GM21737 (cell line): Measurements from ENCODE around the gene MASP1.

Experiments used
- ATAC-seq: cut with Tn5 transposase; IDR thresholded peaks from one replicate; pipeline ENCODE4 v1.9.1; 2021; ENCODE audit warnings: mild to moderate bottlenecking, moderate library complexity; ENCODE audit not compliant: unreplicated experiment

The MASP1 gene, protein sequence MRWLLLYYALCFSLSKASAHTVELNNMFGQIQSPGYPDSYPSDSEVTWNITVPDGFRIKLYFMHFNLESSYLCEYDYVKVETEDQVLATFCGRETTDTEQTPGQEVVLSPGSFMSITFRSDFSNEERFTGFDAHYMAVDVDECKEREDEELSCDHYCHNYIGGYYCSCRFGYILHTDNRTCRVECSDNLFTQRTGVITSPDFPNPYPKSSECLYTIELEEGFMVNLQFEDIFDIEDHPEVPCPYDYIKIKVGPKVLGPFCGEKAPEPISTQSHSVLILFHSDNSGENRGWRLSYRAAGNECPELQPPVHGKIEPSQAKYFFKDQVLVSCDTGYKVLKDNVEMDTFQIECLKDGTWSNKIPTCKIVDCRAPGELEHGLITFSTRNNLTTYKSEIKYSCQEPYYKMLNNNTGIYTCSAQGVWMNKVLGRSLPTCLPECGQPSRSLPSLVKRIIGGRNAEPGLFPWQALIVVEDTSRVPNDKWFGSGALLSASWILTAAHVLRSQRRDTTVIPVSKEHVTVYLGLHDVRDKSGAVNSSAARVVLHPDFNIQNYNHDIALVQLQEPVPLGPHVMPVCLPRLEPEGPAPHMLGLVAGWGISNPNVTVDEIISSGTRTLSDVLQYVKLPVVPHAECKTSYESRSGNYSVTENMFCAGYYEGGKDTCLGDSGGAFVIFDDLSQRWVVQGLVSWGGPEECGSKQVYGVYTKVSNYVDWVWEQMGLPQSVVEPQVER

DNA sequence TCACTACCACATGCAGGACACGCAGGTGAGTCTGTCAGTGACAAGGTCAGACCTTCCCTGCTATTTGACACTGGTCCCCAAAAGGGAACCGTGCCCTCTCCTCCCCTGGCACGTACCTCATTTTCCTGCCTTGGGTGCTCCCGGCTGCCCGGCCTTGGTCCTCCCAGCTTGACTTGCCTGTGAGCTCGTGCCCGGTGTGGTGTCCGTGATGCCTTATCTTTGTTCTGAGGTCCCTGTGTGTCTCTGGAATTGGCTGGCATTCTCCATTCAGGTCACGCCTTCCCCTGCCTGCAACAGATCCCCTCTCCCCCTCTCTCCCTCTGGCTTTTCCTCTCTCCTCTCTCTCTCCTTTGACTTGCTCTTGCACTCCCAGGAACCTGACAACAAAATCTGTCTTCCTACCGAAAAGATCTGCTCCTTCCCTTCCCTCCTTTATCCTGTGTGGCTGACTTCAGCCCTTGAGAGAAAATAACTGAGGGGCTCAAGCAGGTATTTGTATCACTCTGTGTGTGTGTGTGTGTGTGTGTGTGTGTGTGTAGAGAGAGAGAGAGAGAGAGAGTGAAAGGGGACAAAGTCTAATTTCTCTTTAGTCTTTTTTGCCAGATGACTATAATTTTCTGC, at the start of gene MASP1:
Gene MASP1, minus strand, starts transcription at position 226 of the 621 bp plus-strand sequence. Its CDS starts 105 bp downstream, at position 121.
- ATAC-seq, result no peak

DNA sequence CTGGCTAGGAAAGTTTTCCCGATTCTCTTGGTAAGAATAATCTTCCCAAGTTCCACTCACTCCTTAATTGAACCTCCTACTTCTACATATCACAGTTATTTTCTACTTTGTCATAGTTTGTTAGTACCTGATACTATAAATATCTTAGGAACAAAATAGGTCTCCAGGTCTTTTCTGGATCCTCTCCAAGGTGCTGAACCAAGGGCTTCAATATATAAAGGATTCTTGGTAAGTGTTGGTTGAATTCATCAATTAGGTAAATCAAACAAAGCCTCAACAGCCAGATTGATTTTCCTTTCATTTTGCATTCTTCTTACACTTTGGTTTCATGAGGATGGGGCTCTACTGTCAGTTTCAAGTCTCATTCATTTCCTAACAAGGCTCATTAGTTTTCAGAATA, 49.0 kb upstream of the MASP1 start:
- no peak for ATAC-seq

DNA sequence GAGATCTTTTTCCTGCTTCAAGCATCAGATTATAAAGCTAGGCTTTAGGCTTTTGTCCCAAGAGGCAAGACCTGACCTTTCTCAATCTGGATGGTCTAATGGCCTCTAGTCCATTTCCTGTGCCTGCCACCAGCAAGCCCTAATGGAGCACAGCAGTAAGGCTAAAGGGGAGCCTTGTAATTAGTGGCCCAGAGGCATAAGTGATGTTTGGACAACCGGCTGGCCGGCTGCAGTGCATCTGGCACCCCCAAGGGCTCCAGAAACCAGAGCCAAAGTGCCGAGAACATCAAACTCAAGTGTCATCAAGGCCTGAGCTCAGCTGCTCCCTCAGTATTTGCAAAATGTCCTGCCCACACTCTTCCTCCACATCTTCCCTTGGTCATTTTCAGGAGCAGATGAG, 44.8 kb upstream of the MASP1 start:
- ATAC-seq, result no peak

DNA sequence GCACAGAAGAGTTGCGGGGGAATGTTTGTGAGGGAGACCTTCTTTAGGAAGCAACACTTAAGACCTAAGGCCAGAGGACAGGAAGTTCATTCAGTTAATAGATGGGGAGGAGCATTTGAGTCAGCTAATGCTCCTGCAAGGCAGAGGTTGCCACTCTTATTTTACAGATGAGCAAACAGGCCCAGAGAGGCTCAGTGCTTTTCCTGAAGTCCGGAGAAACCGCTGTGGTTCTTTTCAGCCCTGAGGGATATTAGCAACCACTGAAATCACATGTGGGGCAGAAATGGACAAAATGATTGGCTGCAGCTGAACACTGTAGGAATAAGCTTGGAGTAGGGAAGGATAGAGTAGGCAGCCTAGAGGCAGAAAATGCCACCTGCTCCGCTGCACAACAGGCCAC, 43.4 kb upstream of the MASP1 start:
- no peak for ATAC-seq

DNA sequence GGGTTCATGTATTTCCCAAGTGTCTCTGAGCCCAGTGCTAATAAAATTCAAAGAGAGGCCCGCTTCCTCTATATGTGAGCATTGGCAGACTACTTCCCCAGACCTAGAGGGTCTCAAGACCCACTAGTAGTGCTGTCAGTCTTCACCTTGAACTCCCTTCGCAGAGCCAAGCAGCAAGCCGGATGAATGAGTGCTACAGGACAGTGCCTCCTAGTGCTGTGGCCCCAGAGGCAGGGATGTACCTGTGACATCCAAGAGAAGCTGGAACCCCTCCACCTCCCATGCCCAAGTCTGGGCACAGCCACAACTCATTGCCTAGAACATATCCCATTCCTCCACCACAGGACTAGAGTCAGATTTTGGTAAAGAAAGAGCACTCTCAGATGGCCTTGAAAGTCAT, 37.2 kb upstream of the MASP1 start:
- ATAC-seq, result no peak

DNA sequence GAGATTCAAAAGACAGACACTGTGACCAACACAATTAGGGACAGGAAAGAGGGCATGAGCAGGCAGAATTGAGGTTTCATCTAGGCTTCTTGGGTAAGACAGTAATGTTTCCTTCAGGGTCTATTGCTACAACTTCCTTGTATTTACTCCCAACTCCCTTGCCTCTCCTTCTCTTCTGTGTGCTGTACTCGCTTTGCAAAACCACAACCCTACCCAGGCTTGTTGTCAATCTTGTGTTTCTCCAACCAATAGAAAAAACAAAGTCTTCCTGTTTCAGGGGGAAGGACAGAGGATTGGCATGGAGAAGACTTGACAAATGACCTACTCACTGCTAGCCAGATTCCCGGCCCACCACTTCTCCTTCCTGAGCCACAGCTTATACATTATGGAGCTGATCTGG, 36.3 kb upstream of the MASP1 start:
- ATAC-seq, result no peak

DNA sequence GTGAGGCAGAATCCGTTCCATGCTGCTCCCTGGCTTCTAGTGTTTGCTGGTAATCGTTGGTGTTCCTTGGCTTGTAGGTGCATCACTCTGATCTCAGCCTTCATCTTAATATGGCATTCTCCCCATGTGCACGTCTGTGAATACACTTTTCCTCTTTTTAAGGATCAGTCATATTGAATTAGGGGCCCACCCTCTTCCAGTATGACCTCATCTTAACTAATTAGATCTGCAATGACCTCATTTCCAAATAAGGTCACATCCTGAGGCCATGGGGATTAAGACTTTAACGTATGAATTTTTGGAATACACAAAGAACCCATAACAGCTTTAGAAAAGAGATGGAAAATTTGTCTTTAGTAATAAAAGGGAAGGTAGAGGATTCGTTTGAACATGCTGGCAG, 34.1 kb upstream of the MASP1 start:
- no peak for ATAC-seq

DNA sequence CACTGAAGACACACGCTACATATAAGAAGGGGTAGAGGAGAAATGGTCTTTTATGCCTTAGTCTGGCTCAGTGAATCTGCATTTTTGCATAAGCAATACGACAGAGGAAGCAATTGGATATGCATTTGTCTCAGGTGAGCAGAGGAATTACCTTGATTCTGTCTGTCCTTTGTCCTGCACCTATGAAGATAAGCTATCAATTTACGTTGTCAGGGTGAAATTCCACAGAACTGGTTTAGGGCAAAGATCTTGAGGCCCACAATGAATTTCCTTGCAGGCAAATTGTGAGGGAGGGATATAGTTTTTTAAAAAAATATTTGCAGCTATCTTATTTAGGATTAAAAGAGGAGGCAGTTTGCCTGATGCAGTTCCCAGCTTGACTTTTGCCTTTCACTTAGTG, 31.6 kb upstream of the MASP1 start:
- no peak for ATAC-seq

DNA sequence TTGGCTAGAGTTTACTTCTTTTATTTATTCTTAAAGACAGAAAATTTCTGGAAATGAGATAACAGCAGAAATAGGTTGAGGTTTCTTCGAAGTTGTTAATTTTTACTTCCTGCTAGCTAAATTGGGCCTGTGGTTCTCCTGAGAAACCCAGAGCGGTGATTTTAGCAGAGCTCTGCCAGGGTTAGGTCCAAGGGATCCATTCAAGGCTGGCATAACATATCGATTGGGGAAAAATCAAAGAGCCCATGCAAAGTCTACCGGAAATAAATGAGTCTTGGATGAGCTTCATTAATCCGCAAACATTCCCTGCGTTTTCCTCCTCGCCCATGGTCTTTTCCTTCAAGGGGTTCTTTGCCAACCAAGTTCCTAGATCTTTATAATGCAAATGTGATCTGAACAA, 30.8 kb upstream of the MASP1 start:
- no peak for ATAC-seq

DNA sequence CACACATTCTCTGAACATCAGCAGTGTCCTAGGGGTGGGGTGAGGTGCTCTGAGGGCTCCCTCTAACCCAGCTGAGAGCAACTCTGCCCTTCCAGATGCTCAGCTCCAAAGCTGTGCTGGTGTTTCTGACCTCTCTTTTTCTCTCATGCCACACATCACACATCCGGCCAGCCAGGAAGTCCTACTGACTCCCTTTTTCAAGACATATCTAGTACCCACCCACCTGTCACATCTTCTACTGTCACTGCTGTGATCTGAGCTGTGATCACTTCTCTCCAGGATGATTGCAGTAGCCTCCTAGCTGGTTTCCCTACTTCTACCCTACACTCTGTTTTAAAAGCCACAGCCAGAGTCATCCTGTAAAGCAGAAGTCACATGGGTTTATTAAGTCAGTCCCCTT, 30.2 kb upstream of the MASP1 start:
- no peak for ATAC-seq

DNA sequence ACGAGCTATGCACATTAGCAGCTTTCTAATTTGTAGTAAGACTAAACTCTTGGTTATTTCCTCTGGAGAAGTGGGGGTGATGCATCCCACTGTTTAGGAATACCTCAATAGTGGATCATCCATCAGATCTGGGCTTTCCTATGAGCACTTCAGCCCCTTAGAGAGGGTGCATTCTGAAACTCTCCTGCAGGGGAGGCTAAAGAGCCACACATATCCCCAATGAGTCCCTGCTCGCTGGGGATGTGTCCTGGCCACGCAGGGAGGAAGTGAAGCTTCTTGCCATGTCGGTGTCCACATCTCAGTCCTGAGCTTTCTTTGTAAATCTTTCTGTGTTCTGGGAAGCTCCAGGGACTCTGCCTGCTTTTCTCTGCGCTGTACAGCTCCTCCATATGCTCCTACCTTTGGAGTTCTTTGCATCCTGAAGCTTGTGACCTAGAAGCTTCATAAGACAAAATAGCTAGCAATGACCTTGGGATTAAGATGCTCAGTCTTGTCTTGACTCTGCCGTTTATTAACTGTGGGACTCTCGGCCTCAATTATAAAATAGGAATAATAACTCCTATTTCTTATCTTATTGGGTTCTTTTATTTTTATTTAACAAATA, 28.3 kb upstream of the MASP1 start:
- peak; percentile 84 for ATAC-seq

DNA sequence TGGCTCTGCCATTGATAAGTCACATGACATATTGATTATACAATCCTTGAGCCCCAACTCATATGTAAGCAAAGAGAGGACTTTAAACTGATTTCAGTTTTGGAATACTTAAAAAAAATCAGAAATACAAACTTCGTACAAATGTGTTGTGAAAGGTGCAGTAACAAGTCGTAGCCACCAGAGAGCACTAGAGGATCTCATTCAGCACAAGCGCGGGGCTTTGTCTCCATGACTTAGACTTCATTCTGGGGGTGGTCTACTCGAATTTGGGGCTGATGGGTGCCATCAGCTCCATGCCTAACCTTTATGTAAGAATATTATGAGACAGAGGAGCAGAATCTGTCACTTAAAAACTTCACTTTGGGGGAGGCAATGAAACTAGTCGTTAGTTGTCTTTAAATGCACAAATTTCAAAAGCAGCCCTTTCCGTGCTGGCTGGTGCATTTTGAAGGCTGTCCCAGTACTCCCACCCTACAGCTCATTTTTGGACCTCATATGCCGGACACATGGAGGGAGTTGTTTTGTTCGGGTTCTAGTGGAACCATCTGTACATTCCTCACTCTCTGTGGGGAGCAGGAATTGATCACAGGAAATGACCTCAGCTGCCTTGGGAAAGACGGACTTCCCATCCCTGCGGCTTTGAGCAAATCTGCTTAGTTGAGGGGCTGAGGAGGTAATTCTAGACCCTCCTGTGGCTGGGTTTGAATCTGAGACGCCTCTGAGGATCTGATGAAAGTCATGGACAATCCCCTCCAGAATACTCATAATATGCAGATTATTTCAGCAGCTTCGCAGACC, 27.5 kb upstream of the MASP1 start:
- ATAC-seq, result no peak

DNA sequence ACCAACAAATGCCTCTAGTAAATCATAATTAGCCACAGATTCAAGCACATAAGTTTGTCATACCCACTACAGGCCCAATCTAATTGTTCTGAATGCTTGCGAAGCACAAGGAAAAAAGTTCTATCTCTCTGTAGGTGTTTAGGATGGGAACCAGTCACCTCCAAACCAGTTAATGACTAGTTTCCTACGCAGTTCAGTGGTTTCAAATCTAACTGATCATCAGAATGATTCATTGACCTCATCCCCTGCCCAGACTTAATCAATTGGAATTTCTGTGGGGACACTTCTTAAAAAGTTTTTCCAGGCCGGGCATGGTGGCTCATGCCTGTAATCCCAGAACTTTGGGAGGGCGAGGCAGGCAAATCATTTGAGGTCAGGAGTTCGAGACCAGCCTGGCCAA, 24.3 kb upstream of the MASP1 start:
- no peak for ATAC-seq

DNA sequence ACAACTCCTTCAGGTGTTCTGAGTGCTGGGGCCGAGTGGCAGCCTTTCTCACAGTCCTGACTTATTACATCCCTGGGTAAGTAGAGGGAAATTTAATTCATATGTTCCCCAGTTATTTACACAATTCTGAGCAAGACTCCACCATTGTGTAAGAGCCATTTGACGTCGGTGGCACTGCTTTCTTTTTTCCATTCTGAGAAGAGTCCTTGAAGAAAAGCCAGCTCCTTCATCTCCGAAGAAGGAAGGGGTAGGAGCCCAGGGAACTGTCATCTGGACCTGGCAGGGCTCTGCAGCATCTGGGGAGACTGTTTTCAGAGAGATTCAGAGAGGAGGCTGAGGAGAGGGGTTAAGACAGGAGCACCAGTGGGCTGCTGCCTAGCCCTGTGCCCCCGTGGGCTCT, 22.6 kb upstream of the MASP1 start:
- ATAC-seq, result no peak

DNA sequence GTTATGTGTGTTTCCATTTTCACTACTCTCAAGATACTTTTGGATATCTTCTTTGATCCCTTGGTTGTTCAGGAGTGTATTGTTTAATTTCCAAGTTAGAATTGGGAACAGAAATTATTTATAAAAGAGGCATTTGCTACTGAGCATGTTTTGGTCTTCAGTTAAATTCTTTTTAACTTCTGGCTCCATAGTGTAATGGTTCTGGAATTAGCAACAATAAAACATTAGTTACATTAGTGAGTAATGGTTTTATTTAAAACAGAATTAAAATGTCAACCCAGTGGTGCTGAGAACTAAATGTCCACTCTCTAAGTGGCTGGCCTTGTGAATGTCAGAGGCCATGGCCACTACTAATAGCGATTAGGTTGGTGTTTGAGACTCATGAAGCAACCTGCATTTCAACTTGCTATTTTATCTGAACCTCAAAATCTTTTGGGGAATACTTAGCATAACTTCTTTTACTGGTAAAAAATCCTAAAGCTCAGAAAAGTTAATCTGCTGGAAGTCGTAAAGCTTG, 19.5 kb upstream of the MASP1 start:
- ATAC-seq, result no peak

DNA sequence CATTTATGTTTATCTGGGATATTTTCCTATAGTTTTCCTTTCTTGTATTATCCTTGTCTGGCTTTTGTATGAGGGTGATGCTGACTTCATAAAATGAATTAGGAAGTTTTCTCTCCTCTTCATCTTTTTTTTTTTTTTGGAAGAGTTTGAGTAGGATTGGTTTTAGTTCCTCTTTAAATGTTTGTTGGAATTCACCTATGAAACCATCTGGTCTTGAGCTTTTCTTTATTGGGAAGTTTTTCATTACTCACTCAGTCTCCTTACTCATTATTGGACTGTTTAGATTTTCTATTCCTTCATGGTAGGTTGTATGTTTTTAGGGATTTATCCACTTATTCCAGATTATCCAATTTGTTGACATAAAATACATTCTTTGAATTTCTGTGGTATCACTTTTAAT, 18.7 kb upstream of the MASP1 start:
- ATAC-seq, result no peak

DNA sequence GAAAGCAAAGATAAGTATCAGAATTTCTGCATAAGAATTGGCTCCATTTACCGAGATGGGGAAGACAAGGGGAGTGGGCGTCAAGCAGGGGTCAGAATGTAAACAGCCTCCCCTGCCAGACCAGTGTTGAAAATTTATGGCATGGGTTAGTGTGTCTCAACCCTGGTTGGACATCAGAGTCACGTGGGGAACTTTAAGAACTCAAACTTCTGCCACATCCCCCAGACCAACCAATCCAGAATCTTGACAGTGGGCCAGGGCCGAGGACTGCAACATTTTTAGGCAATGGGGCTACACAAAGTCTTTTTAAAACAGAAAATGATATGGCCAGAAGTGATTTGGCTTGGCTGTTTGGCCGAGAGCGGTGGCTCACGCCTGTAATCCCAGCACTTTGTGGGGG, 14.3 kb upstream of the MASP1 start:
- no peak for ATAC-seq

DNA sequence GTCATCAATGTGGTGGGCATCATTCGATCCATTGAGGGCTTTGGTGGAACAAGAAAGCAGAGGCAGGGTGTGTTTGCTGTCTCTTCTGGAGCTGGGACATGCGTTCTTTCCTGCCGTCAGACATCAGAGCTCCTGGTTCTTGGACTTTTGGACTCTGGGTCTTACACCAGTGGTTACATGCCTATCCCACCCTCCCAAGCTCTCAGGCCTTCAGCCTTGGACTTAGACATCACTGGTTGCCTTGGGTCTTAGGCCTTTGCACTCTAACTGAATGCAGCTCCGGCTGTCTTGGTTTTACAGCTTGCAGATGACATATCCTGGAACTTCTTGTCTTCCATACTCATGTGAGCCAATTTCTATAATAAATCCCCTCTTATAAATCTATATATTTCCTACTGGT, 8.1 kb upstream of the MASP1 start:
- ATAC-seq, result no peak

DNA sequence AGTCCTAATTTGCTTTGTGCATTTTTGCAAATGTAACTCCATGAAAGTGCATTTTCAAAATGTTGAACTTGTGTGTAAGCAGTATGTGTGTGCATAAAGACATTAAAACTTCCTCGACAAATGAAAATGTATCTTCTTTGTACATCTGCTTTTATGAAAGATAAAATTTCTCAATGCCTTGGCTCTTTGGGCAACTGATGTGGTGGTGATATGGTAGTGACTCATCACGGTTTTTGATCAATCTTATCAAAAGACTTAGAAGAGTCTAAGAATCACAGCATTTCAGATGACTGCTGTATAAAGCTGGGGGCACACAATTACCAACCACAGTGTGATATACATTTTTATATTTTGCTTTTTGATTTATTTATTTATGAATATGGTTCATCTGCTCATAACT, 5.4 kb upstream of the MASP1 start:
- no peak for ATAC-seq

DNA sequence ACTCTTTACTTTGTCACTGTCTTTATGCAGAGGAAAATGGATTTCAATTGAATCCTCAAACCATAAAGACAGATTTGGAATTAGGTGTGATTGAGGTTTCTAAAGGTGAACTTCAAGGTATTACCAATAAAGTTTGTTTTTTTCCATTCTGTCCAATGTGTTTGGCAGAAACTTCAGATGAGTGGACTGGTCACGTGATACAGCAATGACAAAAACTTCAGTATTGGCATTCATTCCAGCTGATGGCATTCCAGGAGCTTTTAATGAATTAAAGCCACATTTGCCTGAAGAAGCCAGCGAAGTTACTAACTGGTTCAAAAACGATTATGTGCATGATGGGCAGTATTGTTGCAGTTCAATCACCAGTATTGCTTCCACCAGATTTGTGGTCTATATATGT, 4.5 kb upstream of the MASP1 start:
- ATAC-seq, result no peak
